ENCODE results near the gene NDUFV1.
A peak's percentile ranks its signal among the peaks of the same experiment; 100 is the strongest.
"Not testable (repeated sequence)": the region's sequence is repeated elsewhere in the genome, so short reads cannot be mapped to it uniquely, and the experiment has no call there.

The NDUFV1 gene

DNA sequence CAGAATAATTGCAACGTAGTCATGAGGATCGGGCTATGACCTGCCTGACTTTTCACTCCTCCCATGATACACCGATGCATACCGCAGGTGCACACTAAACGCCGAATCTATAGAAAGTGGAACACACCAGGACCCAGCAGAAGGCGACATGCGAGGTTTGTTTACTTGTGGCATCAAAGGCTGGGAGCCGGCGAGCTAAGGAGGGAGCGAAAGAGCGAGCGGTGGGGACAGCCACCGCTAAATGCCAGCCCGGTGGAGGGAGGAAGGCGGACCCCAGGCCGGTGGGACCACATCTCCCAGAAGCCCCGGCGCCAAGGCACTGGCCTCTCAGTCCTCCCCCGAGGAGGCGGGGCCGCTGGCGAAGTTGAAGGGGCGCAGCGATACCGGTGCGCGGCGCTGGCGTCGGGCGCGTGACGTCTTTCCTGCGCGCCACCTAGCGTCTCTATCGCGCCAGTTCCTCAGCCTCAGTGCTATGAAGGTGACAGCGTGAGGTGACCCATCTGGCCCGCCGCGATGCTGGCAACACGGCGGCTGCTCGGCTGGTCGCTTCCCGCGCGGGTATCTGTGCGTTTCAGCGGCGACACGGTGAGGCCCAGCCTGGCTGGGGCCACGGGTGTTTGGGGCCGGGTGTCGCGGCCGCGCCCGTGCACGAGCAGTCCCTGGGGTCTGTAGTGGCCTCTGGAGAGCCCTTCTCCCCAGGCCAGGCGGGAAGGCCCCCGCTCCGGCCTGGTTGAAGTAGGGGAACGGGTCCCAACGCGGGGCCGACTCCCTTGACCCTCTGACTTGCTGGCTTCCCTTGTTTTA is at the start of gene NDUFV1:
Gene NDUFV1 (plus strand): TSS at position 445 of the 804 bp plus-strand sequence. CDS start 69 bp downstream, at position 514.
- peak within 1 kb of the TSS; percentile 79 for H3K27ac ChIP-seq
- H2AFZ ChIP-seq, result peak within 1 kb of the TSS; percentile 89
- no peaks in the 10 kb centered on the region for H3K36me3 ChIP-seq (ENCODE audit: control insufficient read depth, insufficient read depth, low read length)
- H3K4me3 ChIP-seq (ENCODE audit: low read depth, low read length), result peak within 1 kb of the TSS; percentile 97
- no peaks in the 10 kb centered on the region for H3K9me3 ChIP-seq (ENCODE audit: control insufficient read depth, low read length)
- H3K27me3 ChIP-seq (ENCODE audit: control insufficient read depth, insufficient read depth, low read length), result no peaks in the 10 kb centered on the region
- H3K4me1 ChIP-seq, result peaks cover 3% of the 10 kb centered on the region
- peak within 1 kb of the TSS; percentile 86 for H3K4me2 ChIP-seq (ENCODE audit: low read length)
- peaks cover 3% of the 10 kb centered on the region for H3K79me2 ChIP-seq
- H3K9ac ChIP-seq, result peak within 1 kb of the TSS; percentile 46
- TF ChIP-seq, protein P1, sequence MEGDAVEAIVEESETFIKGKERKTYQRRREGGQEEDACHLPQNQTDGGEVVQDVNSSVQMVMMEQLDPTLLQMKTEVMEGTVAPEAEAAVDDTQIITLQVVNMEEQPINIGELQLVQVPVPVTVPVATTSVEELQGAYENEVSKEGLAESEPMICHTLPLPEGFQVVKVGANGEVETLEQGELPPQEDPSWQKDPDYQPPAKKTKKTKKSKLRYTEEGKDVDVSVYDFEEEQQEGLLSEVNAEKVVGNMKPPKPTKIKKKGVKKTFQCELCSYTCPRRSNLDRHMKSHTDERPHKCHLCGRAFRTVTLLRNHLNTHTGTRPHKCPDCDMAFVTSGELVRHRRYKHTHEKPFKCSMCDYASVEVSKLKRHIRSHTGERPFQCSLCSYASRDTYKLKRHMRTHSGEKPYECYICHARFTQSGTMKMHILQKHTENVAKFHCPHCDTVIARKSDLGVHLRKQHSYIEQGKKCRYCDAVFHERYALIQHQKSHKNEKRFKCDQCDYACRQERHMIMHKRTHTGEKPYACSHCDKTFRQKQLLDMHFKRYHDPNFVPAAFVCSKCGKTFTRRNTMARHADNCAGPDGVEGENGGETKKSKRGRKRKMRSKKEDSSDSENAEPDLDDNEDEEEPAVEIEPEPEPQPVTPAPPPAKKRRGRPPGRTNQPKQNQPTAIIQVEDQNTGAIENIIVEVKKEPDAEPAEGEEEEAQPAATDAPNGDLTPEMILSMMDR (IDR thresholded peaks at IDR 0.05), result peak; percentile 64

DNA sequence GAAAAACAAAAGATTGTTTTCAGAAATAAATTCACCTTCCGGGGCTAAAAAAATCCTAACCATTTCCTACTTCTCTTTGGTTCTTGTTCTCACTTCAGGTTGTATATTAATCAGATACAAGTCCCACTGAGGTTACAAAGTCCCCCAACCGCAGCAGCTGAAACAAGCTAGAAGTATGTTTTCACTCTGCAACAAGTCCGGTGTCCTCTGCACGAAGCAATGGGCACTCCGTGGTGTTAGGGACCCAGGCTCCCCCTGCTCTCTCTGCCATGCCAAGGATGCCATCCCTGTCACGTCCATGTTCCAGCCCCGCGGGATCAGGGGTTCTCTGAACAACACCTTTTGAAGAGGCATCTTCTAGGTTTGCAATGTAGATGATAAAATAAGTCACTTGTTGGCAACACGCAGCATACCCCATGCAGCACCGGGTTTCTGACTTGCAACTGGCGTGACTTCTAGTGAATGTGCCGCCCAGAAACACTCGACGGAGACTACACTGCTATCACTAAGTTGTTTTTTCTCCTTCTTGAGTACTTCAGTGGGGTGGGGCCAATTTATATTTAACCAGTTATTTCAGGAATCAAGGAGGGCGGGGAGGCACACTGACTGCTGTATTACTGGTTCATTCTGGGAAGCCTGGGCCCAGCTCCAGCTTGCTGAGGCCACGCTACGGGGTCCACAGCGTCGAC is 48.5 kb upstream of the NDUFV1 start:
- H3K9ac ChIP-seq, result no peak overlapping the region
- H3K9me3 ChIP-seq (ENCODE audit: control insufficient read depth, low read length), result no peaks in the 10 kb centered on the region
- no peak overlapping the region for H3K27ac ChIP-seq
- H2AFZ ChIP-seq, result no peak overlapping the region
- no peak overlapping the region for H3K4me3 ChIP-seq (ENCODE audit: low read depth, low read length)
- H3K4me2 ChIP-seq (ENCODE audit: low read length), result no peak overlapping the region
- TF ChIP-seq, protein P1 (IDR thresholded peaks at IDR 0.05), result no peak
- H3K36me3 ChIP-seq (ENCODE audit: control insufficient read depth, insufficient read depth, low read length), result no peaks in the 10 kb centered on the region
- no peaks in the 10 kb centered on the region for H3K27me3 ChIP-seq (ENCODE audit: control insufficient read depth, insufficient read depth, low read length)
- no peaks in the 10 kb centered on the region for H3K4me1 ChIP-seq
- no peaks in the 10 kb centered on the region for H3K79me2 ChIP-seq

DNA sequence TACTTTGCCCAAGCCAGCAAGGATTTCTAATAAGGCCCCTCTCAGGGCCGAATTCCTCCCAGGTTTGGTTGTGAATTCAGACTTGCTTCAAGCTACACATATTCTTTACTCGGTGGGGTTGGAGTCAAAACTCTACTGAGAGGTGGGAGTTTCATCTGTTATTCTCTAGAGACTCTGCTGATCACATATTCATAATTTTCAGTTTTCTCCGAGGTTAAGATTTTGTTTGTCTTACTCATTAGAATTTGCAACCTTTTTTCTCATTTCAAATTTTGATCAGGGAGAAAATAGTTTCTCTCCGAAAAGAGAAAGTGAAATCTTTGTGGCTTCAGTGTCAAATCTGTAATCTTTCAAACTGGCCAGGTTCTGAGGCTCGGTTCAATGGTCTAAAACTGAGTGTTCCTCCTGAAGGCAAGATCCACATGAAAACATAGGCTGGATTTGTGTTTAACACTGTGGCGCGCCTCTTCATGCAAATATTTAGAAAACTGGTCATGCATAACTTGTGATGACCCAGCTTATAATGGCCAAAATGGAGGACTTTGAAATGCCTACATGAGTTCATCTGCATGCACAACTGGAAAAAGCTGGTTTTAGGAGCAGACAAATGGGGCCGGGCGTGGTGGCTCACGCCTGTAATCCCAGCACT is 44.6 kb upstream of the NDUFV1 start:
- no peaks in the 10 kb centered on the region for H3K9me3 ChIP-seq (ENCODE audit: control insufficient read depth, low read length)
- H2AFZ ChIP-seq, result no peak overlapping the region
- H3K27ac ChIP-seq, result no peak overlapping the region
- H3K4me1 ChIP-seq, result peaks cover 3% of the 10 kb centered on the region
- H3K79me2 ChIP-seq, result no peaks in the 10 kb centered on the region
- no peak overlapping the region for H3K4me3 ChIP-seq (ENCODE audit: low read depth, low read length)
- H3K4me2 ChIP-seq (ENCODE audit: low read length), result no peak overlapping the region
- H3K36me3 ChIP-seq (ENCODE audit: control insufficient read depth, insufficient read depth, low read length), result no peaks in the 10 kb centered on the region
- H3K27me3 ChIP-seq (ENCODE audit: control insufficient read depth, insufficient read depth, low read length), result no peaks in the 10 kb centered on the region
- TF ChIP-seq, protein P1 (IDR thresholded peaks at IDR 0.05), result no peak
- no peak overlapping the region for H3K9ac ChIP-seq

DNA sequence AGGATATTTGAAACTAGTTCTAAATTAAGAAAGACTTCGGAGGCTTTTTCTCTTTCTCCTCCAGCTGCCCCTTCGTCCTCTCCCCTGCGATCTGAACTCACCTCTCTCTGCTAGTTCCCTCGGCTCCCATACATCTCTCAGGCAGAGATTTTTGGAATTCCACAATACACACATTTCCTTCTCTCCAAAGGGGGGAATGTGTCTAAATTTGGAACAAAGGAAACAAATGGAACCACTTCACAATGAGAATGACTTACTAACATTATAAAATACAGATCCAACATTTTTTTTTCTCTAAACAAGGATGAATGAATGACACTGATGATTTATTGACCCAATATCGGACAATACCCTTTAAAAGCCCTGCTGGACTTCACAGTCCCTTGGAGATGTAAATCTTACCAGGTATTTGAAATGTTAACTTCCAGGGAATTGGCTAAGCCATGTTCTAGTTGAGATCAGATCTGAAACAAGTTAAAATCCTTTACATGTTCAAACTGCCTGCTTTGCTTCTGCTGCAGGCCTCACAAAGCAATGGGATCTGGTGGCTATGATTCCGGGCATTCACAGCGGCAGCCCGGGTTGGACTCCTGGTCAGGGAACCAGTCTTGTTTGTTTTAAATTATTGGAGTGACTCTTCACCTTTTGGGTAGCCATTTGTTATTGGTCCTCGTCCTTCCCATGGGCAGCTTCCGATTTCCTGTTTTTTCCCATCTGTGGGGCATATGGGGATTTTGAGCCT is 43.6 kb upstream of the NDUFV1 start:
- Histone ChIP-seq H2AFZ (no peak overlapping the region), H3K9ac (no peak overlapping the region), H3K27me3 (ENCODE audit: control insufficient read depth, insufficient read depth, low read length) (no peaks in the 10 kb centered on the region), H3K36me3 (ENCODE audit: control insufficient read depth, insufficient read depth, low read length) (no peaks in the 10 kb centered on the region), H3K4me2 (ENCODE audit: low read length) (no peak overlapping the region), H3K27ac (no peak overlapping the region), H3K4me1 (peaks cover 3% of the 10 kb centered on the region), H3K9me3 (ENCODE audit: control insufficient read depth, low read length) (no peaks in the 10 kb centered on the region), H3K4me3 (ENCODE audit: low read depth, low read length) (no peak overlapping the region), H3K79me2 (no peaks in the 10 kb centered on the region)
- TF ChIP-seq, protein P1 (IDR thresholded peaks at IDR 0.05), result no peak

DNA sequence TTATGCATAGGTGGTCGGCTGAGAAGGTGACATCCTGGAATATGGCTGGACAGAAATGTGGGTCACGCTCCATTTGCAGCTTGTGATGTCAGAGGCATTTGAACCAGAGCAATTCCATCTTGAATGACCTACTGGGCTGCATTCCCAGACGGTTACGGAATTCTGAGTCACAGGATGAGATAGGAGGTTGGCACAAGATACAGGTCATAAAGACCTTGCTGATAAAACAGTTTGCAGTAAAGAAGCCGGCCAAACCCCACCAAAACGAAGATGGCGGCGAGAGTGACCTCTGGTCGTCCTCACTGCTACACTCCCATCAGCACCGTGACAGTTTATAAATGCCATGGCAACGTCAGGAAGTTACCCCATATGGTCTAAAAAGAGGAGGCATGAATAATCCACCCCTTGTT is 43.0 kb upstream of the NDUFV1 start:
- H3K9me3 ChIP-seq (ENCODE audit: control insufficient read depth, low read length); H3K4me3 ChIP-seq (ENCODE audit: low read depth, low read length); H3K27me3 ChIP-seq (ENCODE audit: control insufficient read depth, insufficient read depth, low read length); H3K36me3 ChIP-seq (ENCODE audit: control insufficient read depth, insufficient read depth, low read length); H3K79me2 ChIP-seq; H2AFZ ChIP-seq; H3K4me1 ChIP-seq; H3K27ac ChIP-seq; H3K9ac ChIP-seq; H3K4me2 ChIP-seq (ENCODE audit: low read length): not testable (repeated sequence)

Data from parathyroid adenoma (tissue), 2 donors.